NCI-H82 treated with DMSO at 0.1 percent for 48 hours (cell line): Measurements from ENCODE around the gene CWC27.
A peak's percentile ranks its signal among the peaks of the same experiment; 100 is the strongest.
"Not testable (repeated sequence)": the region's sequence is repeated elsewhere in the genome, so short reads cannot be mapped to it uniquely, and the experiment has no call there.

Experiments
- DNase-seq: peaks from one replicate; lab custom pipeline; 2025; ENCODE audit not compliant: unreplicated experiment; lab: John Stamatoyannopoulos, UW

CWC27 gene

GRCh38 chr5:64907399-64907798 lies 138.7 kb downstream of the CWC27 start:
- DNase-seq, result not testable (repeated sequence)

GRCh38 chr5:64914396-64914795 lies 145.7 kb downstream of the CWC27 start:
- no peak for DNase-seq

DNA sequence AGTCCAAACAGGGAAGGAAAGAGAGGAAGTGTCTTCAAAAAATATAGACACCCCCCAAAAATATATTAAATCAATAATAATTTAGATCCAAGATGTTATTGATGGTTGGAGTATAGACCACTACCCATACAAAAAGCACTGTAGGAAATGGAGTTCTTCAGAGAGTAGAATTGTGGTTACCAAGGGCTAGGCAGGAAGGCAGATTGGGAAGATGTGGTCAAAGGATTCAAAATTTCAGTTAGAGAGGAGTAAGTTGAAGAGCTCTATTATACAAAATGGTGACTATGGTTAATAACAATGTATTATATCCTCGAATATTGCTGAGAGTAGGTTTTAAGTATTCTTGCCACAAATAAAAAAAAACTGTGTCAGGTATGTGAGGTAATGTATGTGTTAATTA lies 149.4 kb downstream of the CWC27 start:
- no peak for DNase-seq

DNA sequence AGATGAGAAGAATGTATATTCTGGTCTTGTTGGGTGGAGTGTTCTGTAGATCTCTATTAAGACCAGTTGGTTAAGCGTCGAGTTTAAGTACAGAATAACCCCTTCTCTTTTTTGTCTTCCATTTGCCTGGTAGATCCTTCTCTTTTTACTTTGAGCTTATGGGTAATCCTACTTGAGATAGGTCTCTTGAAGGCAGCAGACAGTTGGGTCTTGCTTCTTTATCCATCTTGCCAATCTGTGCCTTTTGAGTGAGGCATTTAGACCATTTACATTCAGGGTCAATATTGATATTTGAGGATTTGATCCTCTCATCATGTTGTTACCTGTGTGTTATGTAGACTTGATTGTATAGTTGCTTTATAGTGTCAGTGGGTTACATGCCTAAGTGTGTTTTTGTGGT lies 152.7 kb downstream of the CWC27 start:
- DNase-seq, result no peak

- DNase-seq, result no peak
Observed at GRCh38 chr5:64923151-64923685, 154.5 kb downstream of the CWC27 start.

DNA sequence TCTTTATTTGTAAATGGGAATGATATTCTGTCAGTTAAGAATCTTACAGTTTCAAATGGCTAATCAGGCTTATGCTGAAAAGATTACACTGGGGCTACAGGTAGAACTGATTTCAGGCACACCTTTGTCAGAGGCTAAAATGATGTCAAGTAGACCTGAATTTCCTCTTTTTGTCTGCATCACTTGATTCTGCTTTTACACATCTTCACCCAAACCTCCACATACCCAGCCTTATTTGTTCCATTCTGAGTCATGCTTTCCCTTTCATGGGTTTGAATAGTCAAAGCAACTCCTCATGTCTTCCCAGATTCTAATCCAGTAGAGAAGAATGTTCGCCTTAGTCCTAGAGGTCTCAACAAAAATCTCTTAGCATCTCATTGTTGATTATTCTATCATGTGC lies 156.4 kb downstream of the CWC27 start:
- DNase-seq, result no peak

DNA sequence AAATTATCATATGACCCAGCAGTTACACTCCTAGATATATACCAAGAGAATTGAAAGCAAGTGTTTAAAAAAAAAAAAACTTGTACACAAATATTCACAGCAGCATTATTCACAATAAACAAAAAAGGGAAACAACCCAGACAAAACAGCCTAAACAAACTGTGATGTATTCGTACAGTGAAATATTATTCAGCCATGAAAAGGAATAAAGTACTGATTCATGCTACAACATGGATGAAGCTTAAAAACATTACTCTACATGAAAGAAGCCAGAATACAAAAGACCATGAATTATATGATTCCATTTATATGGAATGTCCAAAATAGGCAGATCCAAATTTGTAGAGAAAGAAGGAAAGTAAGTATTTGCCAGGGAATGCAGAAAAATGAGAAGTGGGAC lies 161.1 kb downstream of the CWC27 start:
- DNase-seq, result no peak

DNA sequence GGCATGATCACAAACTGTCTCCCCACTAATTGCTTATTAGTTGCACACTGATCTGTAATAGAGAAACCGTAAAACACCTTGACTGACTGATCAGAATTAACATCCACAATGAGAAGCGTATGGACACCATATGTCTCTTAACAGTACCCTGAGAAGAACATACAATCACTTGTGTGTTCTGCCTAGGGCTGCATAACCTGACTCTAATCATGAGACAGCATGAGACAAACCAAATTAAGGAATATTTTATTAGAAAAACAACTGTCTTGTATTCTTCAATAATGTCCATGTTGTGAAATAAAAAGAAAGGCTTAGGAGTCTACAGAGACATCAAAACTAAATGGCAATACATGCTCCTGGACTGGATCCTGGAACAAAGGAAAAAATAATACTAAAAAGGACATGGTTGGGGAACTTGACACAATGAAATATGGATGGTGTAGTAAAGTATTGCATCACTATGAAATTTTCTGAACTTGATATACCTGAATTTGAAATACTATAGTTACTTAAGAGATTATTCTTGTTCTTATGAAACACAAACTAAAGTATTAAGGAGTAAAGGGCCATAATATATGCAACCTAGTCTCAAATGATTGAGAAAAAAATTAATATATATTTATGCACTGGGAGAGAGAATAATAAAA lies 162.1 kb downstream of the CWC27 start:
- DNase-seq, result no peak

DNA sequence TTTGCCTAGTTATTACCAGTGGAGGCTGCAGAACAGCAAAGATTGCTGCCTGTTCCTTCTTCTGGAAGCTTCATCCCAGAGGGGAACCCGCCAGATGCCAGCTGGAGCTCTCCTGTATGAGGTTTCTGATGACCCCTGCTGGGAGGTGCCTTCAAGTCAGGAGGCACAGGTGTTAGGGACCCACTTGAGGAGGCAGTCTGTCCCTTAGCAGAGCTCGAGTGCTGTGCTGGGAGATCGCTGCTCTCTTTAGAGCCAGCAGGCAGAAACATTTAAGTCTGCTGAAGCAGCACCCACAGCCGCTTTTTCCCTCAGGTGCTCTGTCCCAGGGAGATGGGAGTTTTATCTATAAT lies 170.7 kb downstream of the CWC27 start:
- DNase-seq, result not testable (repeated sequence)

DNA sequence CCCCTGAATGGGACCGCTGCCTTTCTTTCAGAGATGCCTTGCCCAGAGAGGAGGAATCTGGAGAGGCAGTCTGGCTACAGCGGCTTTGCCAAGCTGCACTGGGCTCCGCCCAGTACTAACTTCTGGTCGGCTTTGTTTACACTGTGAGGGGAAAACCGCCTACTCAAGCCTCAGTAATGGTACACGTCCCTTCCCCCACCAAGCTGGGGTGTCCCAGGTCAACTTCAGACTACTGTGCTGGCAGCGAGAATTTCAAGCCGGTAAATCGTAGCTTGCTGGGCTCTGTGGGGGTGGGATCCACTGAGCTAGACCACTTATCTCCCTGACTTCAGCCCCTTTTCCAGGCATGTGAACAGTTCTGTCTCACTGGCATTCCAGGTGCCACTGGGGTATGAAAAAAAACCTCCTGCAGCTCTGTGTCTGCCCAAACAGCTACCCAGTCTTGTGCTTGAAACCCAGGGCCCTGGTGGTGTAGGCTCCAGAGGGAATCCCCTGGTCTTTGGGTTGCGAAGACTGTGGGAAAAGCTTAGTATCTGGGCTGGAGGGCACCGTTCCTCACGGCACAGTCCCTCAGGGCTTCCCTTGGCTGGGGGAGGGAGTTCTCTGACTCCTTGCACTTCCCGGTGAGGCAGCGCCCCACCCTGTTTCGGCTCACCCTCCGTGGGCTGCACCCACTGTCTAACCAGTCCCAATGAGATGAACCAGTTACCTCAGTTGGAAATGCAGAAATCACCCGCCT lies 171.2 kb downstream of the CWC27 start:
- DNase-seq, result no peak

DNA sequence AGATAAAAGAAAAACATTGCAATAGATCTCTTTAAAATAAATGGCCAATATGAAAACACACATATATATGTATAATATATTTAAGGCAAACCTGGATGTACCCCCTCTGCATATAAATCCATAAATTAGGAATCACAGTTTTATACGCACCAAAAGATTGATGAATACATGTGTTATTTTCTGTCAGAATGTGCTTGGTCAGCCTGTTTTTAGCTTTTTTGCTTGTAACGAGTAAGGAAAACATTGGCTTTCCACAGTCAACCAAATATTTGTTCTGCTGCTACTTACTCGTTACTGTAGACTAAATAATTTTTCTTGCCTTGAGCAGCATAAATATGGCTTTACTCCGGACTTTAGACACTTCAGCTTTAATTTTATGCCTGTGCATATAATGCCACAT lies 173.7 kb downstream of the CWC27 start:
- DNase-seq, result no peak

- no peak for DNase-seq
Observed at GRCh38 chr5:64944868-64945267, 176.1 kb downstream of the CWC27 start.

GRCh38 chr5:64947031-64947430 lies 178.3 kb downstream of the CWC27 start:
- no peak for DNase-seq

GRCh38 chr5:64947801-64948200 lies 179.1 kb downstream of the CWC27 start:
- DNase-seq, result peak; percentile 21

- no peak for DNase-seq
Observed at GRCh38 chr5:64949331-64949730, 180.6 kb downstream of the CWC27 start.

DNA sequence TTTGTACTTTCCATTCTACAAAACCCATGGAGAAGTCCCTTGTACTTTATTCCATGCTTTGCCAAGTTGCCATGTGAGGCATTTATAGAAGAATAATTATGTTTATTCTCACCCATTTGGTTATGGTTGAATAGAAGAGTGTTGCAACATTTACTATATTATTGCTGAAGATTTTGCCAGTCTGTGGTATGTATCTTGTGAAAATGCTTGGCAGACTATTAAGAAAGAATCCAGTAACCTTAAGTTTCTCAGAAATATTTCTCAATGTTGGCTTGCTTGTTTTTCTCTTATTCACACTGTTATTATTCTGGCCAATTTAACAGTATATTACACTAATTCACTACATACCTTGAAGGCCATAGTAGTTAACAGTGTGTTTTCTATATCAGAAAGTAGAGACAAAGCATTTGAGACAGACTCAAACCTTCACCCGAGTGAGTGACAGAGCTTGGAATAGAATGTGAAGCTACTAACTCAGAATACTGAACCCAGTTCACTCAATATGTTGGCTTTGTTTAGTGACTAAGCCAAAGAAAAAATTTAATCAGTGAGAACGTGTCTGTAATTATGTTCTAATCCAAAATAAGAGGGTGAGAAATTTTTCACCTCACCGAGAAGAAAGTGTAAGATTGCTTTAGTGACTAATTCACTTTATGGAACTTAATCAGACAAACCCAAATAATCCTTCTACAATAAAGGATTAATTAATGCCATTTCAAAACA lies 184.4 kb downstream of the CWC27 start:
- no peak for DNase-seq

DNA sequence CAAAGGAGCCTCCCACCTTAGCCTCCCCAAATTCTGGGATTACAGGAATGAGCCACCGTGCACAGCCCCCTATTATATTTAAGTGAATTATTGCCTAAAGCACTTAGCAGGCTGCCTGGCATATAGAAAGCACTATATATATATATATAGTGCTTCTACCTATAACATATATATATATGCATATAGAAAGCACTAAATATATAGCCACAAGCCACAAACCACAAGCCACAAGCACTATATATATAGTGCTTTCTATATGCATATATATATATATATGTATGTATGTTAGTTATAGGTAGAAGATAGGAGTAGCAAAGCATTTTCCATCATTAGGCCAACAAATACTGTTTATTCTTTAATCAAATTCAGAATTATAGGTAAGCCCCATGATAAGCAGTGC lies 185.8 kb downstream of the CWC27 start:
- DNase-seq, result no peak

DNA sequence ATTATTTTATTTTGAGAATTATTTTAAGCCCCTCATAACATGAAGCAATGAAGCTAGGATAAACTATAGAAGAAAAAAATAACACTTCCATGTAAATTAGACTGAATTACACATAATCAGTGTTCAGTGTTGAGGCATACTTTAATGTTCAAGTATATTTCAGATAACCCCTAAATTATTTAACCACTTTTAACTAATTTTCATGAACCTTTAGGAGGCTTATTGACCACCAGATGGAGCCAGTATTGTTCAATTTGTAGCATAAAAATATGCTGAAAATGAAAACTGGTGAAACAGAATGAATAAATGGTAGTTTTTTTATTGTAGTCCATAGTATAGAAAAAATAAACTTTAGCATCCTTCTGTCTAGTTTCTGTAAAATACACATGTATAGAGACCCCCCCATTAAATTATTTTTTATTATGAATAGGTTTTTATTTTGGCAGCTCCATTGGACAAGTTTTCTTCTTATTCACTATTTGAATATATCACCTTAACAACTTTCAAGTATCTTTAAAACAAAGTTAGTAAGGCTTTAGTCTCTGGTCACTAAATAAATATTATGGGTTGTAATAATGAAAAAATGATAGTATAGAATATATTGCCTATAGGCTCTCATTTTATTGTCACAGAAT lies 190.1 kb downstream of the CWC27 start:
- DNase-seq, result no peak

DNA sequence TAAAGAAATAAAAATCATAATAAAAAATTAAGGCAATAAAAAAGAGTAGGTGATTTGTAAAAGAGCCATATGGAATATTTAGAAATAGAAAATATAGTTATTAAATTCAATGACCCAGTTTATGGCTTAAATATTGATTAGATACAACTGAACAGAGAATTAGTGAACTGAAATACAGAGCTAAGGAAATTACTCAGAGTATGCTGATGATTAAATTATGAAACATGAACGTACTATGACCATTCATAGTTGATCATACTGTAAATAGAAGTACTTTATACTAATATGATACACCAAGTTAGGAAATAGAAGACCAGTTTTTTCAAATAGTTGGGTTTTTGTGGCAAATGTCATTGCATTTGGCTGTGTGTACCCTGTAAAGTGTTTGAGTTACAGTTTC lies 194.5 kb downstream of the CWC27 start:
- DNase-seq, result no peak

DNA sequence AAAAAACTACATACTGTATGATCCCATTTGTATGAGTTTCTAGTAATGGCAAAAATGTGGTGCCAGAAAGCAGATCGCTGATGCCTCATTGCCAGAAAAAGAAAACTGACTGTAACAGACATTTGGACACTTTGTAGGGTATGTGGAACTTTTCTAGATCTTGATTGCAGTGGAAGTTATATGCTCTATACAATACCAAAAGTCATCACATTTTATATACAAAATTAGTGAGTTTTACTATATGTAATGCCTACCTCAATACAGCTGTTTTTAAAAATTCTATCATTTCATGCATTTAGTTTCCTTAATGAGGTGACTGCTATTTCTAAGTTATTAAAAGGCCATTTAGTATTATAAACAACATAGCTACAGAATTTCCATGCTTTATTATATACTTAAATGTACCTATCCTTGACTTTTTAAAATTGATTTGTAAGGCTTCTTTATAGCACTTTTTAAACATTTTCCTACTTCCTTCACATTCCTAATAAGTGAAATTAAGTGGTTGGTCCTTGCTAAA lies 199.9 kb downstream of the CWC27 start:
- no peak for DNase-seq

DNA sequence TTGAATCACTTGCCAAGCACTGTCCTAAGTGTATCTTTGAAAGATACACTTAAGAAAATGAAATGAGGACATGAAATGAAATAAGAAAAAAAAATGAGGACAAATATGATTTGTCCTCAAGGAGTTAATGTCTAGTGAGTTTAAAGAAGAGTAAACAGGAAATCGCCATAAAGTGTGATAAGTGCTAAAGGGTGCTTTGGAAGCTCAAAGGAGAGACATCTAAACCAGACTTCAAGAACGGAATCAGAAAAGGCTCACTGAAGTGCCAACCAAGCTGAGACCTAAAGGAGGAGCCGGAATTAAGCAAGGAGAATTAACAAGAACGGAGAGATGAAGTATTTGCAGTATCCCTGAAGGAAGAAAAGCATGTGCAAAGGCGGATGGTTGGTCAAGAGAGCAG lies 200.8 kb downstream of the CWC27 start:
- DNase-seq, result no peak
